ENCODE data around the gene SLU7. TPM values are rescaled to one million over a fixed set of nuclear protein-coding genes. Genes with fewer than 3 reads are reported as not detected.
A peak's percentile ranks its signal among the peaks of the same experiment; 100 is the strongest.

SLU7 gene
- total RNA-seq, 1 experiment from 2014 or later, result 33.3 TPM

- no CpG with 5 or more reads among the region's 11 CpGs for WGBS (ENCODE audit: extremely low coverage, insufficient read length, low lambda C conversion rate)
- Histone ChIP-seq H3K27ac (ENCODE audit: insufficient read length, low read depth, low read length) (peak overlapping the region; percentile 89), H2AFZ (ENCODE audit: low read length) (peak overlapping the region; percentile 76), H3K79me2 (ENCODE audit: insufficient read depth, low read length) (peaks cover 9% of the 10 kb centered on the region; the same call in 1 of the 2 replicates), H3K4me1 (ENCODE audit: insufficient read depth, low read length) (peaks cover 8% of the 10 kb centered on the region; the same call in 1 of the 2 replicates), H3T11ph (ENCODE audit: low read length) (peak overlapping the region; percentile 45), H3K4ac (ENCODE audit: low read depth, low read length) (no peak overlapping the region), H4K91ac (ENCODE audit: insufficient read length, low read depth, low read length) (no peak overlapping the region), H3K79me1 (ENCODE audit: insufficient read depth, low read depth, low read length, poor library complexity, severe bottlenecking) (peaks cover 4% of the 10 kb centered on the region), H3K4me2 (ENCODE audit: insufficient read depth, insufficient read length, low read length) (peak overlapping the region; percentile 68), H4K5ac (ENCODE audit: insufficient read length, low read depth, low read length) (no peak overlapping the region), H3K56ac (ENCODE audit: insufficient read length, low read depth, low read length) (no peak overlapping the region), H3K23me2 (ENCODE audit: insufficient read length, low read depth, low read length, poor library complexity, severe bottlenecking) (peaks cover 5% of the 10 kb centered on the region), H3K27me3 (ENCODE audit: insufficient read depth, low read length) (no peaks in the 10 kb centered on the region), H4K8ac (replicated peaks; ENCODE audit: insufficient read length, low read depth, low read length) (no peak overlapping the region), H3K9ac (ENCODE audit: extremely low read depth, insufficient read length, low read length) (peak overlapping the region; percentile 78), H2BK5ac (ENCODE audit: insufficient read length, low read length) (no peak overlapping the region), H2BK15ac (ENCODE audit: low read depth, low read length) (no peak overlapping the region), H3K14ac (ENCODE audit: insufficient read depth, low read length) (no peak overlapping the region), H2AK5ac (ENCODE audit: insufficient read length, low read length) (no peak overlapping the region), H3K9me3 (ENCODE audit: control insufficient read depth, low read depth, low read length) (no peaks in the 10 kb centered on the region), H4K20me1 (ENCODE audit: control insufficient read depth, insufficient read depth, insufficient read length) (no peaks in the 10 kb centered on the region), H3K18ac (ENCODE audit: insufficient read length, low read depth, low read length) (no peak overlapping the region), H2BK12ac (ENCODE audit: insufficient read length, low read depth, low read length) (no peak overlapping the region), H3K23ac (ENCODE audit: insufficient read length, low read depth, low read length) (no peak overlapping the region), H2BK20ac (ENCODE audit: low read depth, low read length, poor library complexity, severe bottlenecking) (no peak overlapping the region), H2BK120ac (ENCODE audit: low read depth, low read length, poor library complexity, severe bottlenecking) (no peak overlapping the region)
- H3K9me3 Mint-ChIP-seq, result no peaks in the 10 kb centered on the region
- H3K27me3 Mint-ChIP-seq (ENCODE audit: low read depth), result no peaks in the 10 kb centered on the region
- peaks cover 40 to 49% of the 10 kb centered on the region in 2 experiments for H3K4me1 Mint-ChIP-seq
- peak overlapping the region; percentile 94 to 99 (median 98) for H3K27ac Mint-ChIP-seq
- TF ChIP-seq CTCF (conservative IDR thresholded peaks at IDR 0.05), result no peak
- peak overlapping the region; percentile 96 to 97 for H3K4me3 Mint-ChIP-seq
- H3K36me3 Mint-ChIP-seq (ENCODE audit: insufficient read depth in 1 of 3, low read depth in 3 of 3), result peaks cover 17 to 20% (median 20%) of the 10 kb centered on the region in 3 experiments; a peak in 6 of 7 replicates
- no peak for DNase-seq
These were observed 813 bp upstream of the SLU7 start for GRCh38 chr5:160419458-160420330.

All from H9 (cell line).